A673 (cell line): Measurements from ENCODE around the gene FSIP1.

Experiments used
- EZH2 ChIP-seq: fragments of 200-600 bp; sonication (generic); IDR thresholded peaks from 2 replicates; pipeline ENCODE4 v1.6.1; 2017; ENCODE audit warnings: borderline replicate concordance, low read depth, mild to moderate bottlenecking, mixed read lengths, antibody characterized with exemption, low read length; ENCODE audit not compliant: poor library complexity, severe bottlenecking
- TF ChIP-seq, protein P1 (sequence below): fragments of 300-800, 200-600 bp; sonication (generic); conservative IDR thresholded peaks from 2 replicates; pipeline ENCODE4 v1.5.1; 2017; ENCODE audit warnings: low read depth, mild to moderate bottlenecking, antibody characterized with exemption, low read length, moderate library complexity, mixed read lengths

DNA sequence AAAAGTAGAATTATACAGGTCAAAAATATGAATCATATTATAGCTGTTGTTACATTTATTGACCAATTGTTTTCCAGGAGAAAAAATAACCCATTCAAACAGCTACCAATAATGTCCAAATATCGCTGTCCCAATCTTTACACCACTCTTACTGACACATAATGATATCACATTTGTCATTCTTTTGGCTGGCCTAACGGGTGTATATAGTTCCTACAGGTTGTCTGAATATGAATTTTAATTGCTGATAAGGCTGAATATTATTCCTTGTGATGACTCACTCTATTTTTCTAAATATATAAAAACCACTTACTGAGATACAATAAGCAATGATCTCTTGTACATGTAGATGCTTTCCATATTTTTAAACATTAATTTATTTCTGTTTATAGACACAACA is 76.4 kb downstream of the FSIP1 start:
- TF ChIP-seq, protein P1, sequence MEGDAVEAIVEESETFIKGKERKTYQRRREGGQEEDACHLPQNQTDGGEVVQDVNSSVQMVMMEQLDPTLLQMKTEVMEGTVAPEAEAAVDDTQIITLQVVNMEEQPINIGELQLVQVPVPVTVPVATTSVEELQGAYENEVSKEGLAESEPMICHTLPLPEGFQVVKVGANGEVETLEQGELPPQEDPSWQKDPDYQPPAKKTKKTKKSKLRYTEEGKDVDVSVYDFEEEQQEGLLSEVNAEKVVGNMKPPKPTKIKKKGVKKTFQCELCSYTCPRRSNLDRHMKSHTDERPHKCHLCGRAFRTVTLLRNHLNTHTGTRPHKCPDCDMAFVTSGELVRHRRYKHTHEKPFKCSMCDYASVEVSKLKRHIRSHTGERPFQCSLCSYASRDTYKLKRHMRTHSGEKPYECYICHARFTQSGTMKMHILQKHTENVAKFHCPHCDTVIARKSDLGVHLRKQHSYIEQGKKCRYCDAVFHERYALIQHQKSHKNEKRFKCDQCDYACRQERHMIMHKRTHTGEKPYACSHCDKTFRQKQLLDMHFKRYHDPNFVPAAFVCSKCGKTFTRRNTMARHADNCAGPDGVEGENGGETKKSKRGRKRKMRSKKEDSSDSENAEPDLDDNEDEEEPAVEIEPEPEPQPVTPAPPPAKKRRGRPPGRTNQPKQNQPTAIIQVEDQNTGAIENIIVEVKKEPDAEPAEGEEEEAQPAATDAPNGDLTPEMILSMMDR = no peak
- no peak for TF ChIP-seq EZH2
